ENCODE data around the gene ROMO1. TPM values are rescaled to one million over a fixed set of nuclear protein-coding genes. Genes with fewer than 3 reads are reported as not detected.

ROMO1 gene
- polyA plus RNA-seq, 2 of the 4 experiments (the other 2 are of a cell fraction) = 201 to 430 TPM

DNA sequence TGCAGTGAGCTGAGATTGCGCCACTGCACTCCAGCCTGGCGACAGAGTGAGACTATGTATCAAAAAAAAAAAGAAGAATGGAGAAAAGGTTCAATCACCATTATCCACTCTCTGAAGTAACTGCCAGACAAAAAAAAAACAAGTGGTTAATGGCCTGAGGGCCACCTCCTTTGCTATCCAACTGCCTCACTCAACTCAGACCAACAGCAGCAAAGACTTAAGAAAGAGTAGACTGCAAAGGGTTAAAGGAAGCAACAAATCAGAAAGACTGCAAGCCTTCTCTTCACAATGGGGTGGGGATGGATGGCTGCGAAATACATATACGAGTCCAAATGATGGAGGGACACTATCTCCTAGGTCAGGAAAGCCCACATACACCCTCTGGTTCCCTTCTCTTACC is 3.2 kb upstream of the ROMO1 start:
- Histone ChIP-seq H3K4me2 (no peak overlapping the region), H3K4me3 (no peak overlapping the region), H3K4me1 (peaks cover 20% of the 10 kb centered on the region), H3K27ac (no peak overlapping the region), H3K9me3 (no peaks in the 10 kb centered on the region)
- CTCF ChIA-PET = interaction anchor here (1.5 kb wide), 1 partner anchor 232 kb away, joined by 4 read pairs; no protein-coding TSS in a partner anchor
- no peak for DNase-seq (ENCODE audit: low read depth in 1 of 2, low spot score in 1 of 2)
- TF ChIP-seq FOSL2 (IDR thresholded peaks at IDR 0.05) (no peak), FOSL2 (CRISPR knock-in tag; IDR thresholded peaks at IDR 0.05) (no peak), POLR2A (IDR thresholded peaks at IDR 0.05; ENCODE audit: low read length) (no peak), ZSCAN20 (CRISPR knock-in tag; IDR thresholded peaks at IDR 0.05) (no peak), HOXB5 (CRISPR knock-in tag; IDR thresholded peaks at IDR 0.05) (no peak), POLR2AphosphoS2 (conservative IDR thresholded peaks at IDR 0.05; ENCODE audit: low read length) (no peak), ZNF302 (CRISPR knock-in tag; IDR thresholded peaks at IDR 0.05) (no peak), RCOR1 (IDR thresholded peaks at IDR 0.05; ENCODE audit: low read depth, low read length) (no peak), RAD21 (conservative IDR thresholded peaks at IDR 0.05 in 1 of 2, IDR thresholded peaks at IDR 0.05 in 1 of 2) (no peak), MAFK (IDR thresholded peaks at IDR 0.05; ENCODE audit: partially characterized antibody) (no peak), EP300 (IDR thresholded peaks at IDR 0.05) (no peak), MYC (IDR thresholded peaks at IDR 0.05; ENCODE audit: borderline replicate concordance, low read length) (no peak), SREBF2 (IDR thresholded peaks at IDR 0.05) (no peak)
- TF ChIP-seq, protein P1, sequence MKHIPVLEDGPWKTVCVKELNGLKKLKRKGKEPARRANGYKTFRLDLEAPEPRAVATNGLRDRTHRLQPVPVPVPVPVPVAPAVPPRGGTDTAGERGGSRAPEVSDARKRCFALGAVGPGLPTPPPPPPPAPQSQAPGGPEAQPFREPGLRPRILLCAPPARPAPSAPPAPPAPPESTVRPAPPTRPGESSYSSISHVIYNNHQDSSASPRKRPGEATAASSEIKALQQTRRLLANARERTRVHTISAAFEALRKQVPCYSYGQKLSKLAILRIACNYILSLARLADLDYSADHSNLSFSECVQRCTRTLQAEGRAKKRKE (CRISPR knock-in tag; IDR thresholded peaks at IDR 0.05; ENCODE audit: low read depth) = no peak
- TF ChIP-seq, protein P2, sequence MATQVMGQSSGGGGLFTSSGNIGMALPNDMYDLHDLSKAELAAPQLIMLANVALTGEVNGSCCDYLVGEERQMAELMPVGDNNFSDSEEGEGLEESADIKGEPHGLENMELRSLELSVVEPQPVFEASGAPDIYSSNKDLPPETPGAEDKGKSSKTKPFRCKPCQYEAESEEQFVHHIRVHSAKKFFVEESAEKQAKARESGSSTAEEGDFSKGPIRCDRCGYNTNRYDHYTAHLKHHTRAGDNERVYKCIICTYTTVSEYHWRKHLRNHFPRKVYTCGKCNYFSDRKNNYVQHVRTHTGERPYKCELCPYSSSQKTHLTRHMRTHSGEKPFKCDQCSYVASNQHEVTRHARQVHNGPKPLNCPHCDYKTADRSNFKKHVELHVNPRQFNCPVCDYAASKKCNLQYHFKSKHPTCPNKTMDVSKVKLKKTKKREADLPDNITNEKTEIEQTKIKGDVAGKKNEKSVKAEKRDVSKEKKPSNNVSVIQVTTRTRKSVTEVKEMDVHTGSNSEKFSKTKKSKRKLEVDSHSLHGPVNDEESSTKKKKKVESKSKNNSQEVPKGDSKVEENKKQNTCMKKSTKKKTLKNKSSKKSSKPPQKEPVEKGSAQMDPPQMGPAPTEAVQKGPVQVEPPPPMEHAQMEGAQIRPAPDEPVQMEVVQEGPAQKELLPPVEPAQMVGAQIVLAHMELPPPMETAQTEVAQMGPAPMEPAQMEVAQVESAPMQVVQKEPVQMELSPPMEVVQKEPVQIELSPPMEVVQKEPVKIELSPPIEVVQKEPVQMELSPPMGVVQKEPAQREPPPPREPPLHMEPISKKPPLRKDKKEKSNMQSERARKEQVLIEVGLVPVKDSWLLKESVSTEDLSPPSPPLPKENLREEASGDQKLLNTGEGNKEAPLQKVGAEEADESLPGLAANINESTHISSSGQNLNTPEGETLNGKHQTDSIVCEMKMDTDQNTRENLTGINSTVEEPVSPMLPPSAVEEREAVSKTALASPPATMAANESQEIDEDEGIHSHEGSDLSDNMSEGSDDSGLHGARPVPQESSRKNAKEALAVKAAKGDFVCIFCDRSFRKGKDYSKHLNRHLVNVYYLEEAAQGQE (IDR thresholded peaks at IDR 0.05) = no peak
- TF ChIP-seq, protein P3, sequence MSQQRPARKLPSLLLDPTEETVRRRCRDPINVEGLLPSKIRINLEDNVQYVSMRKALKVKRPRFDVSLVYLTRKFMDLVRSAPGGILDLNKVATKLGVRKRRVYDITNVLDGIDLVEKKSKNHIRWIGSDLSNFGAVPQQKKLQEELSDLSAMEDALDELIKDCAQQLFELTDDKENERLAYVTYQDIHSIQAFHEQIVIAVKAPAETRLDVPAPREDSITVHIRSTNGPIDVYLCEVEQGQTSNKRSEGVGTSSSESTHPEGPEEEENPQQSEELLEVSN (IDR thresholded peaks at IDR 0.05; ENCODE audit: borderline replicate concordance, low read depth) = no peak
- TF ChIP-seq, protein P4, sequence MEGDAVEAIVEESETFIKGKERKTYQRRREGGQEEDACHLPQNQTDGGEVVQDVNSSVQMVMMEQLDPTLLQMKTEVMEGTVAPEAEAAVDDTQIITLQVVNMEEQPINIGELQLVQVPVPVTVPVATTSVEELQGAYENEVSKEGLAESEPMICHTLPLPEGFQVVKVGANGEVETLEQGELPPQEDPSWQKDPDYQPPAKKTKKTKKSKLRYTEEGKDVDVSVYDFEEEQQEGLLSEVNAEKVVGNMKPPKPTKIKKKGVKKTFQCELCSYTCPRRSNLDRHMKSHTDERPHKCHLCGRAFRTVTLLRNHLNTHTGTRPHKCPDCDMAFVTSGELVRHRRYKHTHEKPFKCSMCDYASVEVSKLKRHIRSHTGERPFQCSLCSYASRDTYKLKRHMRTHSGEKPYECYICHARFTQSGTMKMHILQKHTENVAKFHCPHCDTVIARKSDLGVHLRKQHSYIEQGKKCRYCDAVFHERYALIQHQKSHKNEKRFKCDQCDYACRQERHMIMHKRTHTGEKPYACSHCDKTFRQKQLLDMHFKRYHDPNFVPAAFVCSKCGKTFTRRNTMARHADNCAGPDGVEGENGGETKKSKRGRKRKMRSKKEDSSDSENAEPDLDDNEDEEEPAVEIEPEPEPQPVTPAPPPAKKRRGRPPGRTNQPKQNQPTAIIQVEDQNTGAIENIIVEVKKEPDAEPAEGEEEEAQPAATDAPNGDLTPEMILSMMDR (IDR thresholded peaks at IDR 0.05) = no peak
- FAIRE-seq = no peak
- no peak for ATAC-seq
- WGBS (ENCODE audit: missing lambda C conversion rate) = 86% methylated on average over 4 of the region's 4 CpGs
- POLR2A ChIA-PET = no interaction called here

DNA sequence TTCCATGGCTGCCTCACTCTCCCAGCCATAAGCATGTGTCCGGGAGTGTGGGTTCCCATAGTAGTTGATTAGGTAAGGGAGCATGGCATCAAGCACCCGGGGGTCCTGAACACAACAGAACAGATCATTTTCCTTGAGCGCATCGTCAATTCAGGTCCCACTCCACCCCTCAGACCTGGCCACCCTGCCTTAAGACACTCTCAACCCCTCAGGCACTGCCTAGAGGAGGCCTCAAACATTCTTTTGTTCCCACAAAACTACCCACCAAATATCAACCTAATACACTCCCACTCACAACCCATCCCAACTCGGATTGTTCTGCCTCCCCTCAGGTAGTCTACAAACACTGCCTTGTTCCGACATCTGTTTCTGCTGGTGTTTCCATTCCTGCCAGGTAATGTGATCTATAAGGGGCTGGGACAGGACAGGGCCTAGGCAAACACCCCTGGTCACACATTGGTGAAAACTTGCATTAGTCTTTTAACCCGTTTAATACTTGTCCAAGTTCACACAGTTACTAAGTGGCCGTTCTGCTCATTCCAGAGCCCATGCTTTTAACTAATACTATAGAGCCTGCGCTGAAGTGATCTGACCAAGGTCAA is 1.4 kb upstream of the ROMO1 start:
- ATAC-seq = no peak
- Histone ChIP-seq H3K4me1 (peaks cover 28% of the 10 kb centered on the region), H3K4me3 (peak overlapping the region; percentile 90), H3K4me2 (peak overlapping the region; percentile 99), H3K27ac (peak overlapping the region in 1 of 2 experiments; percentile 95; a peak in 2 of 6 replicates), H3K9me3 (no peaks in the 10 kb centered on the region)
- POLR2A ChIA-PET = interaction anchor here (0.6 kb wide), 1 partner anchor 150 kb away, joined by 3 read pairs; no protein-coding TSS in a partner anchor
- FAIRE-seq = no peak
- CTCF ChIA-PET = no interaction called here
- 70% methylated on average over 9 of the region's 9 CpGs for WGBS (ENCODE audit: missing lambda C conversion rate)
- no peak for DNase-seq (ENCODE audit: low read depth in 1 of 2, low spot score in 1 of 2)
- TF ChIP-seq GATA3 (IDR thresholded peaks at IDR 0.05; ENCODE audit: borderline replicate concordance) (no peak), TP53 (CRISPR knock-in tag; IDR thresholded peaks at IDR 0.05) (no peak), SMC3 (IDR thresholded peaks at IDR 0.05) (no peak), JUN (IDR thresholded peaks at IDR 0.05) (no peak), CBX2 (IDR thresholded peaks at IDR 0.05; ENCODE audit: borderline replicate concordance, low read depth) (no peak), ZFP36 (IDR thresholded peaks at IDR 0.05; ENCODE audit: borderline replicate concordance, partially characterized antibody) (no peak), RFX5 (IDR thresholded peaks at IDR 0.05) (no peak), EHMT2 (IDR thresholded peaks at IDR 0.05; ENCODE audit: low read depth) (no peak), POLR2A (IDR thresholded peaks at IDR 0.05; ENCODE audit: low read length) (no peak), MYC (IDR thresholded peaks at IDR 0.05; ENCODE audit: borderline replicate concordance, low read length) (no peak), RAD21 (conservative IDR thresholded peaks at IDR 0.05 in 1 of 2, IDR thresholded peaks at IDR 0.05 in 1 of 2) (no peak)
- TF ChIP-seq, protein P3 (IDR thresholded peaks at IDR 0.05; ENCODE audit: borderline replicate concordance, low read depth) = no peak
- TF ChIP-seq, protein P2 (IDR thresholded peaks at IDR 0.05) = no peak

All from A549 (cell line).